Measurements from ENCODE around the gene CCNK.
A peak's percentile ranks its signal among the peaks of the same experiment; 100 is the strongest.

Gene CCNK

DNA sequence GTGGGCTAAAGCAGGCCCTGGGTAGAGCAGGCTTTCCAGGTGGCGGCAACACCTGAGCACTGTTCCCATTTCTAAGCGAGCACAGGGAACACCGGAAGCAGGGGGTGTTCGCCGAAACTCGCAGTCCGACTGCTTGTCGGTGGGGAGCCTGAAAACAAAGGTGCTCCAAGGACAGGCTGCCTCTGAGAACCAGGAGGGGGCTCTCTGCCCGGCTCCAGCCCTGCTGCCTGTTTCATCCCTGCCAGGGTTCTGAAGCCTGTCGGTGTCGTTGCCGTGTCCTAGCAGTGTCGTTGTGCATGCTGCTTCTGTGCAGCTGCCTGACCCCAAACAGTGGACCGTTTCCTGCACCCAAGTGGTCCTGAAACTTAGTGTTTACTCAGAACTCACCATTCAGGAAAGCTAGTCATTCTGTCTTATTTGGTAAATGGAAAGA lies 21.8 kb downstream of the CCNK start:
- Mint-ChIP-seq H3K27ac (no peak overlapping the region), H3K36me3 (ENCODE audit: low read depth) (peaks cover 72% of the 10 kb centered on the region), H3K27me3 (ENCODE audit: low read depth, poor library complexity) (peaks cover 5% of the 10 kb centered on the region), H3K4me1 (no peaks in the 10 kb centered on the region), H3K4me3 (no peak overlapping the region), H3K9me3 (no peaks in the 10 kb centered on the region)
- DNase-seq, result no peak
- TF ChIP-seq, protein P1, sequence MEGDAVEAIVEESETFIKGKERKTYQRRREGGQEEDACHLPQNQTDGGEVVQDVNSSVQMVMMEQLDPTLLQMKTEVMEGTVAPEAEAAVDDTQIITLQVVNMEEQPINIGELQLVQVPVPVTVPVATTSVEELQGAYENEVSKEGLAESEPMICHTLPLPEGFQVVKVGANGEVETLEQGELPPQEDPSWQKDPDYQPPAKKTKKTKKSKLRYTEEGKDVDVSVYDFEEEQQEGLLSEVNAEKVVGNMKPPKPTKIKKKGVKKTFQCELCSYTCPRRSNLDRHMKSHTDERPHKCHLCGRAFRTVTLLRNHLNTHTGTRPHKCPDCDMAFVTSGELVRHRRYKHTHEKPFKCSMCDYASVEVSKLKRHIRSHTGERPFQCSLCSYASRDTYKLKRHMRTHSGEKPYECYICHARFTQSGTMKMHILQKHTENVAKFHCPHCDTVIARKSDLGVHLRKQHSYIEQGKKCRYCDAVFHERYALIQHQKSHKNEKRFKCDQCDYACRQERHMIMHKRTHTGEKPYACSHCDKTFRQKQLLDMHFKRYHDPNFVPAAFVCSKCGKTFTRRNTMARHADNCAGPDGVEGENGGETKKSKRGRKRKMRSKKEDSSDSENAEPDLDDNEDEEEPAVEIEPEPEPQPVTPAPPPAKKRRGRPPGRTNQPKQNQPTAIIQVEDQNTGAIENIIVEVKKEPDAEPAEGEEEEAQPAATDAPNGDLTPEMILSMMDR (IDR thresholded peaks at IDR 0.05), result no peak

DNA sequence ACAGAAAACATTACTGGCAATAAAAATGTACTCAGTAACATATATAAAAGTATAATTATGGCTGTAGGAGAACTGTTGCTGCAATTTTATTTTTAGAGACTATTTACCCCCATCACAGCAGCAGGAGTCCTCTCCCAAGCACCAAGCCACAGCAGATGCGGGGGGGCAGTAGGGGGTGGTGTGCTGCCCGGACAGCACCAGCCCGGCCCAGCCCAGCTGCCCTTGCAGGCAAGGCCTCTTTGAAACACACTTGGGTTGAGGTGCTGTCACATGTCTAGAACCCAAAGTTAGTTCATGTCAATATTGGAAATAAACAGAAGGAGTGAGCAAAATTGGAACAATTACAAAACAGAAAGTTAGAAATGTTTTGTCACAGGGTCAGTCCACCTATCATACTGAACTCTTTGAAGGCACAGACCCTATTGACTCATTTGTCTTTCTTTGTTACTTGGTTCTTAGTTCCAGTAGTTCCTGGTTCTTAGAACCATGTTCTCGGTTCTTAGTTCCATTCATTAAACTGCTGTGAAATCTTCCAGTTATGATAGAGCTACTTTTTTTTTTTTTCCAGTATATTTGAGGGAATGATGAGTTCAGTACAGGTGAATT lies 22.7 kb downstream of the CCNK start:
- Mint-ChIP-seq H3K4me1 (peaks cover 4% of the 10 kb centered on the region), H3K27ac (no peak overlapping the region), H3K4me3 (no peak overlapping the region), H3K27me3 (ENCODE audit: low read depth, poor library complexity) (peaks cover 5% of the 10 kb centered on the region), H3K9me3 (no peaks in the 10 kb centered on the region), H3K36me3 (ENCODE audit: low read depth) (peaks cover 77% of the 10 kb centered on the region)
- no peak for DNase-seq
- TF ChIP-seq, protein P1 (IDR thresholded peaks at IDR 0.05), result no peak

DNA sequence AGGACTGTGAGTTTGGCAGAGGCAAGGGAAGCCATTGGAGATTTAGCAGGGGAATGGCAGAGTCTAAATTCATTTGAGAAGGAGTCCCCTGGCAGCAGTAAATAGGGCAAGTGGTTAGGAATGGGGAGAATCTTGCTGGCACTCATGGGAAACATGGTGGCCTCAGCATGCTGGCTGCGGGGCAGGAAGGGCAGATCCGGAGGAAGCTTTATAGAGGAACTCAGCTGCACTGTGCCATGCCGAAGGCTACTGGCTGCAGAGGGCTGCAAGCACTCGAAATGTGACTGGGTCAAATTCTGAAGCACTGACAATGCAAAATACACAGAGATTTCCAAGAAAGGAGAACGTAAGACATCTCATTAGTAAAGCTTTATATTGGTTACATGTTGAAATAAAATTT lies 23.9 kb downstream of the CCNK start:
- Mint-ChIP-seq H3K4me1 (peaks cover 12% of the 10 kb centered on the region), H3K4me3 (no peak overlapping the region), H3K9me3 (no peaks in the 10 kb centered on the region), H3K36me3 (ENCODE audit: low read depth) (peaks cover 72% of the 10 kb centered on the region), H3K27me3 (ENCODE audit: low read depth, poor library complexity) (peaks cover 5% of the 10 kb centered on the region), H3K27ac (peak overlapping the region; percentile 0)
- TF ChIP-seq, protein P1 (IDR thresholded peaks at IDR 0.05), result no peak
- DNase-seq, result no peak

DNA sequence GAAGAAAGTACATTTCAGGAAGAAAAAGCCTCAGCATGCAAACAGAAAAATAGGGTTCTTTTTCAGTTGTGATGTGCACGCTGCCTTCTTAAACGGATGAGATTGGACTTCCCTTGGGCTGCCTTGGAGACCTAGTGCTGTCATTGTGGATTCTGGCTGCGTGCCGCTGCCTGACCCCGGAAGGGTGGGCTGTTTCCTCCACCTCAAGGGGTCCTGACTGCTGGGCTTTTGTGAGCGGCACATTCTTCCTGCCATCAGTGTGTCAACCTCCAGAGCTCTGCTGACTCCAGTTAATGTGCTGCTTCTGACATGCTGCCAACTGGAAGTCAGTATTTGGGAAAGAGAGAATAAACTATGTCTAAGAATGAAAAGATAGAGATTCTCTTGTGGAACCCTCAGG lies 25.1 kb downstream of the CCNK start:
- Mint-ChIP-seq H3K4me1 (peaks cover 12% of the 10 kb centered on the region), H3K9me3 (no peaks in the 10 kb centered on the region), H3K36me3 (ENCODE audit: low read depth) (peaks cover 62% of the 10 kb centered on the region), H3K27me3 (ENCODE audit: low read depth, poor library complexity) (peaks cover 5% of the 10 kb centered on the region), H3K4me3 (no peak overlapping the region), H3K27ac (peak overlapping the region; percentile 19)
- DNase-seq, result no peak
- TF ChIP-seq, protein P1 (IDR thresholded peaks at IDR 0.05), result no peak

DNA sequence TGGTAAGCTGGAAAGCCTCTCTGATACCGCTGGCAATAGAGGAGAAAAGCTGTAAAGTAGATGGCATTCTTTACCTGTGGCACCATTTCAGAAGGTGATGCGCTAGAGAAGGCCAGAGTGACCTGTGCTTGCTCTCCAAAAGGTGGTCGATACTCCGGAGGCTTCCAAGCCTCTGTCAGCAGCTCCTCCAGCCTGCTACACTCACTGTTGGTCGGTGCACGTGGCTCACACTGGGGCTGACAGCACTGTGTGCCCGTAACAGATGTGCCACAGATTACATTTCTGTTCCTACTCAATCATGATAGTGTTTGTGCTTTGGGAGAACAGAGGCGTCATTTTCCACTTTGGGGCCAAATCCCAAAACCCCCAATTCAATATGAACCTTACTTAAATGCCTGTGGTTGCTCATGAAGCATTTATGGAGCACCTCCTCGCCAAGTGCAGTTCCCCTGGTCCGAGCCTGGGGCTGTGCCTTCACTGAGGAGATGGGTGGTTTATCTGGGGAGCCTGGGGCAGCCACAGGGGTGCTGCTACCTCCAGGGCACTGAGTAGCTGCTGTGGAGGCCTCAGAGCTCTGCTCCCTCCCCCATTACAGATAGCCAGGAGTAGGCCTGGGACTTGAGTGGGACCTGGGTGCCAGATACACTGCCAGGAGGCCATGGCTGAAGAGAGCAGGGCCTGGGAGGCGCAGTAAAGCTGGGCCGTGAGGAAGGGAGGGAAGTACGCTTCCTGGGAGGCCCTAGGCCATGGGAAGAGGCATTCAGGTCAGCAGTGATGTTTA lies 26.8 kb downstream of the CCNK start:
- Mint-ChIP-seq H3K27ac (peak overlapping the region; percentile 16), H3K4me3 (no peak overlapping the region), H3K36me3 (ENCODE audit: low read depth) (peaks cover 51% of the 10 kb centered on the region), H3K27me3 (ENCODE audit: low read depth, poor library complexity) (peaks cover 5% of the 10 kb centered on the region), H3K4me1 (peaks cover 12% of the 10 kb centered on the region), H3K9me3 (no peaks in the 10 kb centered on the region)
- DNase-seq, result no peak
- TF ChIP-seq, protein P1 (IDR thresholded peaks at IDR 0.05), result no peak
